Effector CD4-positive, alpha-beta T cell (primary cell): ENCODE data around the gene RNF167.
A peak's percentile ranks its signal among the peaks of the same experiment; 100 is the strongest.

Source experiments
- DNase-seq: peaks from one replicate; pipeline ENCODE4 v3.0.0-alpha.2; 2020

RNF167 gene

GRCh38 chr17:4986951-4987766, 47.1 kb downstream of the RNF167 start, which contains the start of gene CAMTA2:
TSS of gene CAMTA2 (minus strand) at chr17:4987675. CDS start at chr17:4986222, 1,453 bp downstream.
- DNase-seq, result peak; percentile 87

DNA sequence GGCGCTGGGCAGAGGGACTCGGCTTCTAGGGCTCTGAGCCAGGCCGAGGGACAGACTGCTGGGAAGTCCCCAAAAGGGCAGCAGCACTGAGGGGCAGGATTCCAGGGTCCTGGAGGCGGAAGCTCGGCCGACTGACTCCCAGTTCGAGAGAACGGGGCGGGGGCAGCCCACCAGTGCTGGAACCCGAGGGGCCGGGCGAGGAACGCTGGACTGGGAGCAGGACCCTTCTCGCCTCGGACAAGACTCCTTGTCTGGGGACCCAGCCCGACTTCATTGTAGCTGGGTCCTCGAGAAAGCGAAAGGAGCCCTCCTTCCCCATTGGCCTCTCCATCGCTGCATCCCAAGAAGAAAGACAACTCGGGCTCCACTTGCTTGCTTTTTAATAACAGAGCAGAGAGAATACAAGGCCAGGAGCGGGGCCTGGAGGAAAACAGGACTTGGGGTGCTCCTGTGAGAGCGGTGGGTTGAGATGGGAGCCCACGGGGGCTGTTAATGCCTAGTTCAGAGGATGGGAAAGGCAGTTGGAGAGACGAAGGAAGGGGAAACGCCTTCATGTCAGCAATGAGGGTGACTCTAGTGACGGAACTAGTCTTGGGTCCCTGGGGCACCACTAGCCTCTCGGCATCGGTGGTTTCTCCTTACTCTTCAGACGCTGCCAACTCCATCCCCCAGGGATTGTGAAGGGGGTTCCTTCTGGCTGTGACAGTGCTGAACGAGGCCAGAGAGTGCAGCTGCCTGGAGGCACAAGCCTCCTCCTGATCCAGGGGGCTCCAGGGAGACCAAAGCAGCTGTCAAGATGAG, 47.9 kb downstream of the RNF167 start:
- no peak for DNase-seq

DNA sequence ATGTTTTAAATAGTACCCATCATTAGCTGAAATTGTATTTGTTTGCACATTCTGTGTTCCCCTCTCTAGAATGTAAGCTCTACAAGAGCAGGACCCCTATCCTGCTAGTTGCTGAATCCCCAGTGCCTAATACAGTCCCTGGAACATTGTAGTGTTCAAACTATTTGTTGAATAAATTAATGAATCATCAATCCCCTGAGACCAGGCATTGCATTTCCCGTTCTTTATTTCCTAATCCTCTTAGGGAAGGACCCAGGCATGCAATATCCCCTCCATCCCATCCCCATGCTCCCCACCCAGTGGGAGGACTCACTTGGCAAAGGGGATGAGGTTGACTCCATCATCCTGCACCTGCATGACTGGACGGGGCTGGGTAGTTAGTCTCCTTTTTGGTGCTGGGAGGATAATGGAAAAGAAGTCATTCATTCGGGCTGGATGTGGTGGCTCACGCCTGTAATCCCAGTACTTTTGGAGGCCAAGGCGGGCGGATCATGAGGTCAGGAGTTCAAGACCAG, 54.1 kb downstream of the RNF167 start:
- no peak for DNase-seq
